Non-pigmented ciliary epithelial cell (primary cell): Measurements from ENCODE around the gene ATP5MK.
"Not testable (repeated sequence)": the region's sequence is repeated elsewhere in the genome, so short reads cannot be mapped to it uniquely, and the experiment has no call there.

Source experiments
- DNase-seq: peaks from one replicate; pipeline ENCODE4 v3.0.0-alpha.2; 2010; ENCODE audit warnings: low read depth

The ATP5MK gene

GRCh38 chr10:103396789-103397087, 463 bp upstream of the ATP5MK start:
- no peak for DNase-seq

- no peak for DNase-seq
Measured at GRCh38 chr10:103395754-103396066, 565 bp downstream of the ATP5MK start.

- no peak for DNase-seq
Measured at GRCh38 chr10:103394180-103394579, 2.1 kb downstream of the ATP5MK start.

GRCh38 chr10:103382769-103383168, 13.5 kb downstream of the ATP5MK start:
- DNase-seq = no peak

GRCh38 chr10:103374263-103374662, 22.0 kb downstream of the ATP5MK start:
- no peak for DNase-seq

- no peak for DNase-seq
Measured at GRCh38 chr10:103373544-103373943, 22.7 kb downstream of the ATP5MK start.

GRCh38 chr10:103367782-103368518, 28.3 kb downstream of the ATP5MK start, which contains the start of gene TAF5:
TSS of gene TAF5 (plus strand) at chr10:103367976. CDS start at chr10:103367990, 14 bp downstream.
- peak; percentile 88 for DNase-seq

- DNase-seq = no peak
Measured at GRCh38 chr10:103367379-103367781, 28.9 kb downstream of the ATP5MK start.

- DNase-seq = not testable (repeated sequence)
Measured at GRCh38 chr10:103360791-103361190, 35.5 kb downstream of the ATP5MK start.

GRCh38 chr10:103359493-103359892, 36.8 kb downstream of the ATP5MK start:
- DNase-seq = not testable (repeated sequence)

GRCh38 chr10:103355906-103356599, 40.2 kb downstream of the ATP5MK start:
- DNase-seq = no peak

GRCh38 chr10:103354567-103354966, 41.7 kb downstream of the ATP5MK start:
- not testable (repeated sequence) for DNase-seq

- no peak for DNase-seq
Measured at GRCh38 chr10:103353281-103353680, 43.0 kb downstream of the ATP5MK start.

GRCh38 chr10:103350517-103351260, 45.6 kb downstream of the ATP5MK start, which contains the start of gene PCGF6:
TSS of gene PCGF6 (minus strand) at chr10:103351140. CDS start at chr10:103351066, 74 bp downstream.
- no peak for DNase-seq

- no peak for DNase-seq
Measured at GRCh38 chr10:103350175-103350516, 46.1 kb downstream of the ATP5MK start.
